ENCODE measurements around the gene DDN.

DDN gene

GRCh38 chr12:48999371-49000131 is at the start of gene DDN:
Gene DDN (minus strand): TSS chr12:48999375. CDS start chr12:48999287, 88 bp downstream.
- DNase-seq (ENCODE audit: low spot score), result no peak

GRCh38 chr12:49048953-49049352 is 49.8 kb upstream of the DDN start:
- no peak for DNase-seq (ENCODE audit: low spot score)

- no peak for DNase-seq (ENCODE audit: low spot score)
Measured at GRCh38 chr12:49046129-49046895, 47.1 kb upstream of the DDN start.

GRCh38 chr12:49044660-49045059 is 45.5 kb upstream of the DDN start:
- no peak for DNase-seq (ENCODE audit: low spot score)

GRCh38 chr12:49043856-49044258 is 44.7 kb upstream of the DDN start:
- no peak for DNase-seq (ENCODE audit: low spot score)

- no peak for DNase-seq (ENCODE audit: low spot score)
Measured at GRCh38 chr12:49043241-49043640, 44.1 kb upstream of the DDN start.

- DNase-seq (ENCODE audit: low spot score), result no peak
Measured at GRCh38 chr12:49041881-49042484, 42.8 kb upstream of the DDN start.

GRCh38 chr12:49041036-49041880 is 42.1 kb upstream of the DDN start:
- no peak for DNase-seq (ENCODE audit: low spot score)

GRCh38 chr12:49040364-49040855 is 41.2 kb upstream of the DDN start:
- DNase-seq (ENCODE audit: low spot score), result no peak

GRCh38 chr12:49039421-49040363 is 40.5 kb upstream of the DDN start:
- DNase-seq (ENCODE audit: low spot score), result no peak

- DNase-seq (ENCODE audit: low spot score), result no peak
Measured at GRCh38 chr12:49038291-49038955, 39.2 kb upstream of the DDN start.

- no peak for DNase-seq (ENCODE audit: low spot score)
Measured at GRCh38 chr12:49037947-49038237, 38.7 kb upstream of the DDN start.

- no peak for DNase-seq (ENCODE audit: low spot score)
Measured at GRCh38 chr12:49037111-49037946, 38.2 kb upstream of the DDN start.

GRCh38 chr12:49036029-49036428 is 36.9 kb upstream of the DDN start:
- DNase-seq (ENCODE audit: low spot score), result no peak

GRCh38 chr12:49034286-49034622 is 35.1 kb upstream of the DDN start:
- DNase-seq (ENCODE audit: low spot score), result no peak

- no peak for DNase-seq (ENCODE audit: low spot score)
Measured at GRCh38 chr12:49033611-49034285, 34.6 kb upstream of the DDN start.

GRCh38 chr12:49032679-49033447 is 33.7 kb upstream of the DDN start:
- no peak for DNase-seq (ENCODE audit: low spot score)

- DNase-seq (ENCODE audit: low spot score), result no peak
Measured at GRCh38 chr12:49032276-49032675, 33.1 kb upstream of the DDN start.

Data from LoVo (cell line).